HG02759 (cell line): ENCODE results near the gene RNF149.
"Not testable (repeated sequence)": the region's sequence is repeated elsewhere in the genome, so short reads cannot be mapped to it uniquely, and the experiment has no call there.

Experiments used
- ATAC-seq: cut with Tn5 transposase; IDR thresholded peaks from one replicate; pipeline ENCODE4 v1.9.1; 2021; ENCODE audit warnings: mild to moderate bottlenecking, moderate library complexity; ENCODE audit not compliant: unreplicated experiment

RNF149 gene

DNA sequence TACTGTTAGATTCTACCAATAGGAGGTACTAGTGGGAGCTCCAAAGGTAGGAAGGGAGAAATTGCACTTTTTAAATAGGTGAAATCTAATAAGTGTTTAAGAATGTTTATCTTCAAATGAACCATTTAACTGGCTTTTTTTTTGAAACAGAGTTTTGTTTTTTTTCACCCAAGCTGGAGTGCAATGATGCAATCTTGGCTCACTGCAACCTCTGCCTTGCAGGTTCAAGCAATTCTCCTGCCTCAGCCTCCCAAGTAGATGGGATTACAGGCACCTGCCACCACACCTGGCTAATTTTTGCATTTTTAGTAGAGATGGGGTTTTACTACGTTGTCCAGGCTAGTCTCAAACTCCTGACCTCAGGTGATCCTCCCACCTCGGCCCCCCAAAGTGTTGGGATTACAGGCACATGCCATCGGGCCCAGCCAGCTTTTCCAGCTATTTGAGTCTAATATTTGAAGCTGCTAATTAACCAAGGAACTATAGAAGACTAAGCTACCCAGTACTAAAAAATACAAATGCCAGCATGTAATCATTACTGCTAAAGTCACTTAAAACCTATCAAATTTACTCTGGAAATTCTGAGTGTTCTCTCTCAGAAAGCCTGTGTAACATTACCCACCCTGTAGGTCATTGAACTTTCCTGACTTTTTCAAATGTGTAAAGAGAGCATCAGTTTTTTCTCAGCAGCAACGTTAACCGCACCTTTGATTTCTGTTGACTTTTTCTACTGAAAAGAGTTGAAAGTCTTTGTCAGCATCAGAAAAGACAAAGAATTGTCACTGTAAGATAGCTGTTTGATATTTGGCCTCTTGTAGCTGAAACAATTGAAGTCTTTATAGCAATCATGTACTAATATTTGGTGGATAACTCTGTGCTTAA lies 24.6 kb upstream of the RNF149 start:
- no peak for ATAC-seq

GRCh38 chr2:101331202-101331601 lies 22.7 kb upstream of the RNF149 start:
- no peak for ATAC-seq

DNA sequence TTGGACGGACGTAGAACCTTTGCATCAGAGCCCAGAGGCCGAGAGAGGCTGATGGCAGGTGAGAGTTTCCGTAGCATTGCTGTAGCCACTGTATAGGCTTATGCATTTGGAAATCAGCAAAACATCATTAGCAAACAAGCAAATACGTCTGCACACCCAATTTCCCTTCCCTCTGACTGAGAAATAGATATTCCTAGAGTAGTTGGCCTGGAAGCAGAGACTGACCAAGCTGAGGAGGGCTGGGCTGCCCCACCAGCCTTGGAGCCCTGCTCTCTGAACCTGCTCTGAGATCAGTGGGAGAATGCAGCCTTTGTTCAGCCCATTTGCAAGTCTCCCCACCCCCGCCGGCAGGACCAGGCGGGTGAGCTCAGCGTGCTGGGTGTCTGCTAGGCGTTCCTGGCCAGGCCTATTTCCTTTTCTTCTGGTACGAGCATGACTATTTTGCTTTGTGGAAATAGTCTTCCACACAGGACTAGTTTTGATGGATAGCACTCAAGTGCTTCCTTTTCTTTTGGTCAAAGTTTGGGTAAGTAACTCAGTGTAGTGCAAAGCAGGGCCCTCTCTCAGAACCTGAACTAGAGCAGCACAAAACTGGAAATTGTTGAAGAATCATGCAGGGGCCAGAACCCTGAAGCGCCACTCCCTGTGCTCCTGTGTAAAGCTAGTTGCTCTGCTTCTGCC lies 21.9 kb upstream of the RNF149 start:
- ATAC-seq, result no peak

DNA sequence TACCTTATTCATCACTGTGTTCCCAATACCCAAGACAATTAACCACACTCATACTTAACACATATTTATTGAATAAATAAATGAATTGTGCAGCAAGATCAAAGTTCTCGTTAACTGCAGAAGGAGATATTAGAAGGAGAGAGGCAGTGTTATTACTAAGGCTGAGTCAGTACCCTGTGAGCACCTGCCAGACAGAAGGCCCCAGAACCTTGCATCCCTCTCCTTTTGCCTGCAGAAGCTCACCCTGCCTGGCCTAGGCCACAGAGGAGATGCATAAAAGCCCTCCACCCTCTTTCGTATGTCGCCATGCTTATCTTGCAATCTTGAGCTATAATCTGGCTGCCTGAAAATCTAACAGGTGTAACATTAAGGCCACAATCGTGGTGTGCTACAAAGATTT lies 20.5 kb upstream of the RNF149 start:
- ATAC-seq, result no peak

DNA sequence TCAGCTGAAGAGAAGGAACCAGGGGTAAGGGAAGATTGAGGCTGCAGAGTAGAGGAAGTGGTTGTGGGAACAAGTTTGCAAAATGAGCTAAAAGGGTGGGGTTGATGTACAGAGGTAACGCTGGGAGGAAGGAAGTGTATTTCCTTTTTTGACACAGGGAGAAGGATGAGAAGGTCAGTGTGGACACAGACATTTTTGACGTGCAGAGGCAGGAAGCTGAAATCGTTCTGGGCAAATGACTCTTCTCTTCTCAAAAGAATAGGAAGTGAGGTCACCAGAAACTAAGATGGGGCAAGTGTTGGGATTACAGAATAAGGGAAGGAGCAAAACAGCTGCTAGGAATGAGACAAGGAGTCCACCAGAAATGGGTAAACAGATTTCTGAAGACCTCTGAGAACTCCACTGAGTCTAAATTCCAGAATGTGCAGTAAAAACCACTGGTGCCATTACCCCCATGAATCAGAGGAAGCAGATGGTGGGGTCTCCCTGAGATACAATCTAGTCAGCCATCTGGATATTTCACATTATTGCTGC lies 20.0 kb upstream of the RNF149 start:
- no peak for ATAC-seq

DNA sequence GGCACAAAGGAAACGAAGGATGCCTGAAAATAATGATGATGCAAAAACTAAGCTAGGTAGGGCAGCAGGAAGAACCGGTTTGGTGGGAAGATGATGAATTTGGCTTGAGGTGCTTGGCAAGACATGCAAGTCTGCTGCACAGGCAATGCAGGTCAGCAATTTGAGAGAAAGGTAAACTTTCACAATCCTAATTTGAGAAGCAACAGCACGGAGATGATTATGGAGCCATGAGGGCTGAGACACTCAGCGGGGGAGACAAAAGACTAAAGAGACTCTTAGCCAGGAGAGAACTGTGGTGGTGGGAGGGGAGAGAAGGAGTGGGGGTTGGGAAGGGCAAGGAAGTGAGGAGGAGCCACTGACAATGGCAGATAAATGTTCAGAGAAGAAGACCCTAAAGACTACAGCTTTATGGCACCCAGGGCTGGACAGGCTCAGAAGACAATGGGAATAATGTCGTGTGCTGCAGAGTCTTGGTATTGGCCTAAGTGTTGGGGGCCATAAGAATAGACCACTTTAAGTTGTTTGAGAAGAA lies 19.4 kb upstream of the RNF149 start:
- no peak for ATAC-seq

- ATAC-seq, result no peak
Observed at GRCh38 chr2:101325425-101325824, 16.9 kb upstream of the RNF149 start.

- not testable (repeated sequence) for ATAC-seq
Observed at GRCh38 chr2:101316568-101316967, 8.1 kb upstream of the RNF149 start.

DNA sequence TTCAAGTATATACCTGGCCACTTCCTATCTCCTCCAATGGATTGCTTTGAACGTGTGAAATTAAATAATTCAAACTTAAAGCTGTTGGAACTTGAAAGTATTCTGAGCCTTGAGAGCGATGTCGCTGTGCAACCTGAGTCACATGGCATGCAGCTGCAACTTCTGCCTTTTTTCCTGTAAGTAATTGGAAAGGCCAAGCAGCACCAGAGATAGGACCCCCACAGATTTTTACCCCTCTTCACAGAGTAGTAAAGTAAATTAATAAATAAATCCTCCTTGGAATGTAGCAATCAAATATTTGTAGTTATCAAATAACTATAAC lies 3.2 kb upstream of the RNF149 start:
- ATAC-seq, result no peak

DNA sequence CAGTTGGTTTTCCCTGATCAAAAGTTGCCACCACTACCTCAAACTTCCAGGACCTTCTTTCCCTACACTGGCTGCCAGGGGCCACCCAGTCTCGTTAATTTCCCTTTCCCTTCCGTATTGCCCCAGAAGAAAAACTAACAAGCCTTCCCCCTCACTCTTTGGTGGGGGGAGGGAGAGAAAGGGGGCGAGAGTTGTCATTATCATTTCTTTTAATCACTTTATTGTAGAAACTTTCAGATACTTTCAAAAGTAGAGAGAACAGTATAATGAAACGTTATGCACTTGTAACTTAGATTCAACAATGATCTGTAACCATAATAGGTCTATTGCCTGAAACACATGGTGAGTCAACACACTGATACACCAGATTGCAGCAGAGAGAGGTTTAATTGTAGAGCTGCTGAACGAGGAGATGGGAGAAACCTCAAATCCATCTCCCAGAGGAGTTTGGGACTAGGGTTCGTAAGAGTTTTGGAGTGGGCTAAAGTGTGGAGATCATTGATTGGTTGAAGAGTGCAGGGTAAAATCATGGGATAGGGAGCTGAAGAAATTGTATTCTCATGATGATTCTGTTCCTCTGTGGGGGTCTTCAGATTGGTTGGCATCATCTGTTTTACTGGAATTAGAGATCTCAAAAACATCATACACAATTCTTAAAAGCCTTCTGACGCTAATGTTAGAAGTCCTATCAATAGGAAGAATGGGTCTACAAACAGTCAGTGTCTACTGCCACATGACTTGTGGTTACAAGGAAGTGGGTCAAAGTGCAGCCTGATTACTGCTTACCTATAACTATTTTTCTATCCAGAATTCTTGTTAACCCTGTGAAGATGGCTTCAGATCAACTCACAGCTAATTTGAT lies 2.6 kb upstream of the RNF149 start:
- ATAC-seq, result no peak

DNA sequence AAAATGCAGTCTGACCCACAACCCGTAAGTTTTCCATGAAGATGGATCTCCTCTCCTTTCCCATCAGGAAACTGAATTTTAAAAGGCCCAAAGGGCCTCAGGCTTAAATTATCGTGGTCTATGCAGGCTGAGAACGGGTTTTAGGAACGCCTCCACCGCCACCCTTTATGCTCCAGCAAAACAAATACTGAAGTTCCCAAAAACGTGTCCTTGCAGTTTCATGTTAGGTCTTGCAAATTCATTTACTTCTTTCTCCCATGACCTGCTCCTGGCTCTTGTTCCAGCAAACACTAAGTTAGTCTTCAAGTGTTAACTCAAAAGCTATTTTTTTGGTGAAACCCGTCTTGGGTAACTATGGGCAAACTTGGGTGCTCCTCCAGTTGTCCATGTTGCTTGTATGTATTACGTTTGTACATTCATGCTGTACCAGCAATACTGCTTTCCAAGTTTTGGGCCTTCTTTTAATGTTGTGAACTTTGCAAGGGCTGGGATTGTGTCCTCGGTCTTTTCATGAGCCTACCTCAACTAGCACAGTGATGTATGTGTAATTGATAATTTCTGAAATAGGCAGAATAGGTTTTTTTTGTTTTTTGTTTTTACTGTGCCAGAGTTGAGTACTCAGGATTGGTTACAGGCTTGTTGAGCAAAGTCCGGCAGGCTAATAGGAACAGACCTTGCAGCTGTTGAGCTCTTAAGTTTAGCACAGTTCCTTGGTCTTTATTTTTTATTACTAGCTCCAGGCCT lies 1.8 kb upstream of the RNF149 start:
- ATAC-seq, result no peak

DNA sequence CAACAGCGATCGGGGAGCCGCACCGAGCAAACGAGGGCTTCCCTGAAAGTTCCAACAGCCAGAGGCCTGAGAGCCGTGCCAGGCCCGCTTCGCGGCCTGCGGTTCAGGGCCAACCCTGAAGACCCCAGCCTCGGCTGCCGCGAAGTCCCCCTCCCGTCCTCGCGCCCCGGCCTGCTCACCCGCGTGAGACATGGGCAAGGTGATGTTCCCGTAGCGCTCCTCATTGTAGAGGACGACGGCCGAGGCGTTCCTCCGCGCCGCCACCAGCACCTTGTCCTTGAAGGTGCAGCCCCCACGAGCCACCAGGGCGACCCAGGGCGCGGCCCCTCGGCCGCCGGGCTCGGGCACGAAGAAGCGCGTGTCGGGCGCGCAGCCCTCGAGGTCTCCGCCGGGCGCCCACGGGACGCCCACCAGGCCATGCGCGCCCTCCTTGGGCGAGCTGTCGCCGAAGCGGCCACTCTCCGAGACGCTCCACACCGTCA lies 510 bp downstream of the RNF149 start:
- ATAC-seq, result peak; percentile 18

DNA sequence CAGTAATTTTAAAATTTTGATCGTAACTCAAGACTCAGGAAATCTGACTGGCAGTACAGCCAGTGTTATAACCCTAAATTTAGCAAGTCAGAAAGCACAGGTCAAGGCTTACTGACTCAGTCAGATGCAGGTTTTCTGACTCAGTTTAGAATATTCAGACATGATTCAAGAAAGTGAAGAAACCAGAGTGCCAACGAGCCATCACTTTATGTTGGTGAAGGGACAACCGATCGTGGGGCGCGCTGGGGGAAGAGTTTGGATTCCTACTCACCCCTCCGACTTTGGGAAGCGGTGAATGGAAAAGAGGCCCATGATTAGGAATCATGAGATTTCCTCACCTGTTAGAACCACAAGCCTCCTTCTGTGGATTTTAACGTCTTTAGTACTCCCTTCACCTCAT lies 998 bp downstream of the RNF149 start:
- ATAC-seq, result no peak

DNA sequence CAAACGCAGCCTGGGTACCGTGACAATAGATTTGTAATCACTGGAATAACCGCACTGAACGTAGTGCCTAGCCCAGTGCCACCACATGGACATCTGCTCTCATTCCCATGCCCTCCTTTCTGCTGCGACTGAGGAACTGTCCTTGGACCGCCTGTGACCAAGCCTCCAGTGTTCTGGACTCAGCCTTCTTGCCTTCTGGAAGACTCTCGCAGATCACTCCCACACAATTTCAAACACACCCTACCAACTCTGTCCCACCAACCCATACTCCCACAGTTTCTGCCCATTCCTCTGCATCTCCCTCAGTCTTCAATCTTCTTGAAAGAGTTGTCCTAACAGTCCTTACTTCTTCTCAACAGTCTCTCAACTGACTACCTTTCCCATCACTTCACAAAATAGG lies 2.1 kb downstream of the RNF149 start:
- peak; percentile 5 for ATAC-seq

DNA sequence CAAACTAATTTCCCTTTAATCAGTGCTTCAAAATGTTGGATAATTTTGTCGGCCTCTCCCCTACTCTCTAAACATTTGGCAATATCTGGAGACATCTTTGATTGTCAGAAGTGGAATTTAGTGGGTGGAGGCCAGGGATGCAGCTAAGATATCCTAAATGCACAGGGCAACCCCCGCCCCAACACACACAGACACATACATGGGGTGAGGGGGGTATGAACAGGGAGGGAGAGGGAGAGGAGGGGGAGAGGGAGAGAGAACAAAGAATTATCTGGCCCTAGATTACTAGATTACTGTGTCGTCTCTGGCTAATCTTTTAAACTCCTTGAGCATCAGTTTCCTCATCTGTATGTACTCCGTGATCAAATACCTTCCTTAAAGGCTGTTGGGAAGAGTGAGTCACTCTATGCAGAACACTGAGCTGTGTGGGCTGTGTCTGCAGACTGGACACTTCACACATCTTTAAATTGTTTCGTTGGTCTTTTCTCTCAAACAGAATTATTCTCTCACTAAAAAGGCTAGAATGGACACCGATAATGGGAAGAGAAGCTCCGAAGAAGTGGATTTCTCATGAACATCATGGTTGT lies 2.9 kb downstream of the RNF149 start:
- ATAC-seq, result no peak

DNA sequence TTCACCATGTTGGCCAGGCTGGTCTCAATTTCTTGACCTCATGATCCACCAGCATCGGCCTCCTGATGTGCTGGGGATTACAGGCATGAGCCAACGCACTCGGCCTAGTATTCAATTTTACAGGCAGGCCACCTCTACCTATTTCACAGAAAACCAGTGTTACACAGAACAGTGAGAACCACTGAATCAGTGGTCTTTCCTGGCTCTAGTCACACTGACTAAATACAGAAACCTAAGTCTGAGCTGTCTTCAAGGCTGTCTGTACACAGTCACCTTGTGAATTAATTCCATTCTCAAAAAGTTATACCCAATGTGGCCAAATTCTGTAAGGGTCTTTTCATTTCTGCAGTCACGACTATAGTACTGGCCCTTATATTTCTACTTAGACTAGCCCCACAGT lies 3.5 kb downstream of the RNF149 start:
- no peak for ATAC-seq

- no peak for ATAC-seq
Observed at GRCh38 chr2:101303688-101304087, 4.8 kb downstream of the RNF149 start.

DNA sequence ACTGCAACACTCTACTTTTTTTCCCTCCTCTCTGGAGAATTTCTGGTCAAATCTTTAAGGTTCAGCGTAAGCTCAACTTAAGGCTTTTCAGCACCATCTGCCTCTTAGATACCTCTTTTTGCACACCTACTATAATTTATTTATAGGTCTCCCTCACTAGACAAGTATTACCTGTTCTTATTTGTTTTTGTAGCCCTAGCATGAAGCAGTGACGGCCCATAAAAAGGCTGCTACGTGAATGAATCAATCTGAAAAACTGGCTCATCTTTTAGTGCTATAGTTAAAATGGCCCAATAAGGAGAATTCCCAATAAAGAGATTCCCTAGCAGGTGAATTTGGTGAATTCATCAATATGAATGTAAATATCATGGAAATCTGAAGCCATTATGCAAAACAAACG lies 6.5 kb downstream of the RNF149 start:
- ATAC-seq, result no peak

- no peak for ATAC-seq
Observed at GRCh38 chr2:101300836-101301235, 7.7 kb downstream of the RNF149 start.

- no peak for ATAC-seq
Observed at GRCh38 chr2:101300164-101300563, 8.3 kb downstream of the RNF149 start.
